Thyroid gland (tissue), 4 donors: Measurements from ENCODE around the gene PHLDB1. TPM values are rescaled to one million over a fixed set of nuclear protein-coding genes. Genes with fewer than 3 reads are reported as not detected.

ENCODE experiments used
- DNase-seq, 2 donors: peaks; one replicate each; pipeline ENCODE4 v3.0.0-alpha.2; 2019
- H3K27ac ChIP-seq, 3 donors: fragments of 200-600 bp; sonication (generic); 1 replicate in 2 of 3; 2 replicates in 1 of 3; pipeline ENCODE4 v1.5.1; 2016 to 2019; ENCODE audit warnings: mild to moderate bottlenecking in 1 of 3, moderate library complexity in 1 of 3
- H3K27me3 ChIP-seq: fragments of 200-600 bp; sonication (generic); one replicate; pipeline ENCODE4 v1.5.1; 2019
- H3K36me3 ChIP-seq, 2 donors: fragments of 200-600 bp; sonication (generic); one replicate each; pipeline ENCODE4 v1.5.1; 2016 to 2019
- H3K4me1 ChIP-seq, 2 donors: fragments of 200-600 bp; sonication (generic); one replicate each; pipeline ENCODE4 v1.5.1; 2017 to 2019
- H3K4me3 ChIP-seq, 3 donors: fragments of 200-600 bp; sonication (generic); replicated peaks in 1 of 3; 1 replicate in 2 of 3; 2 replicates in 1 of 3; pipeline ENCODE4 v1.5.1; 2016; ENCODE audit warnings: mild to moderate bottlenecking in 1 of 3
- H3K9me3 ChIP-seq: fragments of 200-600 bp; sonication (generic); one replicate; pipeline ENCODE4 v1.5.1; 2017
- CTCF ChIP-seq, 6 experiments: fragments of 200-600 bp in 3 of 6; fragments of 450-650 bp in 3 of 6; sonication (generic) in 3 of 6; IDR thresholded peaks; one replicate each; pipeline ENCODE4 v1.5.1; 2016 to 2019; ENCODE audit warnings: antibody characterized with exemption in 6 of 6, mild to moderate bottlenecking in 2 of 6, inconsistent platforms in 1 of 6, moderate library complexity in 1 of 6
- POLR2A ChIP-seq, 2 donors: fragments of 450-650 bp; IDR thresholded peaks; one replicate each; pipeline ENCODE4 v1.6.1; 2017; ENCODE audit warnings: antibody characterized with exemption in 2 of 2, mild to moderate bottlenecking in 2 of 2, moderate library complexity in 1 of 2
- WGBS, 2 donors: methylation state at CpG; one replicate each; pipeline ENCODE4 v1.1.5; 2017; 5-methylcytosine and 5-hydroxymethylcytosine counted together
- intact Hi-C: fragments of 100-400 bp; cut with DNase I; formaldehyde crosslinking; loops from one replicate; pipeline ENCODE4 v1.15.1; 2023
- total RNA-seq, 4 donors: library from RNA; depleted of rRNA; stranded (reverse); fragments of >200 nt; gene quantifications; one replicate each; pipeline ENCODE4 v1.2.3, GENCODE V29; 2016

PHLDB1 gene
- total RNA-seq, 4 donors from 2014 or later = 73.2 to 158 (median 120) TPM

GRCh38 chr11:118633979-118634378, 26.6 kb downstream of the PHLDB1 start:
- peaks cover 8 to 13% of the 10 kb centered on the region in 2 donors for H3K36me3 ChIP-seq
- WGBS, 2 donors = 46 to 77% methylated on average over 3 to 4 of the region's 4 CpGs
- H3K4me3 ChIP-seq = no peak overlapping the region
- H3K27ac ChIP-seq = peak overlapping the region; percentile 74 to 79 (median 77)
- H3K9me3 ChIP-seq = no peaks in the 10 kb centered on the region
- no peak for DNase-seq
- no peak for TF ChIP-seq POLR2A (IDR thresholded peaks at IDR 0.05)
- TF ChIP-seq CTCF (IDR thresholded peaks at IDR 0.05) = no peak
- intact Hi-C loops = no loop called here
- H3K27me3 ChIP-seq = no peaks in the 10 kb centered on the region
- peaks cover 27 to 35% of the 10 kb centered on the region in 2 donors for H3K4me1 ChIP-seq

- no peaks in the 10 kb centered on the region for H3K27me3 ChIP-seq
- WGBS, 2 donors = 23 to 28% methylated on average over 35 to 37 of the region's 41 CpGs
- intact Hi-C loops = no loop called here
- peak overlapping the region; percentile 74 to 79 (median 77) for H3K27ac ChIP-seq
- H3K4me3 ChIP-seq = peak overlapping the region in 1 of 3 donors; percentile 21
- peaks cover 8 to 13% of the 10 kb centered on the region in 2 donors for H3K36me3 ChIP-seq
- H3K9me3 ChIP-seq = no peaks in the 10 kb centered on the region
- peak in 2 of 6 experiments; percentile 27 to 32 for TF ChIP-seq CTCF (IDR thresholded peaks at IDR 0.05)
- TF ChIP-seq POLR2A (IDR thresholded peaks at IDR 0.05) = peak in 1 of 2 donors; percentile 55
- DNase-seq = peak; percentile 92
- peaks cover 27 to 40% of the 10 kb centered on the region in 2 donors for H3K4me1 ChIP-seq
These were observed 27.2 kb downstream of the PHLDB1 start for GRCh38 chr11:118634431-118635236.

GRCh38 chr11:118635237-118635591, 27.8 kb downstream of the PHLDB1 start:
- peak overlapping the region; percentile 74 to 79 (median 77) for H3K27ac ChIP-seq
- 17 to 32% methylated on average over 14 to 15 of the region's 15 CpGs for WGBS, 2 donors
- peak overlapping the region in 1 of 3 donors; percentile 21 for H3K4me3 ChIP-seq
- H3K4me1 ChIP-seq = peaks cover 31 to 46% of the 10 kb centered on the region in 2 donors
- H3K36me3 ChIP-seq = peaks cover 8 to 13% of the 10 kb centered on the region in 2 donors
- peak in 1 of 2 donors; percentile 24 for TF ChIP-seq POLR2A (IDR thresholded peaks at IDR 0.05)
- no peak for TF ChIP-seq CTCF (IDR thresholded peaks at IDR 0.05)
- intact Hi-C loops = no loop called here
- no peaks in the 10 kb centered on the region for H3K9me3 ChIP-seq
- H3K27me3 ChIP-seq = no peaks in the 10 kb centered on the region
- peak; percentile 75 to 76 for DNase-seq

- 25 to 34% methylated on average over 2 of the region's 2 CpGs for WGBS, 2 donors
- peaks cover 8 to 13% of the 10 kb centered on the region in 2 donors for H3K36me3 ChIP-seq
- H3K9me3 ChIP-seq = no peaks in the 10 kb centered on the region
- H3K27ac ChIP-seq = peak overlapping the region; percentile 74 to 79 (median 77)
- peaks cover 35 to 50% of the 10 kb centered on the region in 2 donors for H3K4me1 ChIP-seq
- intact Hi-C loops = no loop called here
- no peaks in the 10 kb centered on the region for H3K27me3 ChIP-seq
- TF ChIP-seq CTCF (IDR thresholded peaks at IDR 0.05) = no peak
- TF ChIP-seq POLR2A (IDR thresholded peaks at IDR 0.05) = no peak
- H3K4me3 ChIP-seq = peak overlapping the region in 1 of 3 donors; percentile 21
- peak; percentile 43 to 45 for DNase-seq
These were observed 28.2 kb downstream of the PHLDB1 start for GRCh38 chr11:118635642-118636041.
